HG02623 (cell line): Measurements from ENCODE around the gene TOX4.
"Not testable (repeated sequence)": the region's sequence is repeated elsewhere in the genome, so short reads cannot be mapped to it uniquely, and the experiment has no call there.

Experiments
- ATAC-seq: cut with Tn5 transposase; IDR thresholded peaks from one replicate; pipeline ENCODE4 v1.9.1; 2021; ENCODE audit warnings: moderate library complexity; ENCODE audit not compliant: unreplicated experiment

Gene TOX4

GRCh38 chr14:21476925-21477681, at the start of gene TOX4, which contains the start of gene RAB2B:
TOX4 (plus strand) TSS chr14:21477195; CDS start chr14:21477279, 84 bp downstream.
RAB2B (minus strand) TSS chr14:21476959; CDS start chr14:21476872, 87 bp downstream.
- ATAC-seq, result peak; percentile 100

GRCh38 chr14:21428930-21429329, 48.1 kb upstream of the TOX4 start:
- no peak for ATAC-seq

- ATAC-seq, result no peak
These were observed 45.9 kb upstream of the TOX4 start for GRCh38 chr14:21431126-21431525.

- no peak for ATAC-seq
These were observed 40.4 kb upstream of the TOX4 start for GRCh38 chr14:21436567-21437062.

GRCh38 chr14:21437063-21437901, 39.7 kb upstream of the TOX4 start:
- peak; percentile 97 for ATAC-seq

- no peak for ATAC-seq
These were observed 36.1 kb upstream of the TOX4 start for GRCh38 chr14:21440859-21441258.

GRCh38 chr14:21442657-21443056, 34.3 kb upstream of the TOX4 start:
- ATAC-seq, result not testable (repeated sequence)

DNA sequence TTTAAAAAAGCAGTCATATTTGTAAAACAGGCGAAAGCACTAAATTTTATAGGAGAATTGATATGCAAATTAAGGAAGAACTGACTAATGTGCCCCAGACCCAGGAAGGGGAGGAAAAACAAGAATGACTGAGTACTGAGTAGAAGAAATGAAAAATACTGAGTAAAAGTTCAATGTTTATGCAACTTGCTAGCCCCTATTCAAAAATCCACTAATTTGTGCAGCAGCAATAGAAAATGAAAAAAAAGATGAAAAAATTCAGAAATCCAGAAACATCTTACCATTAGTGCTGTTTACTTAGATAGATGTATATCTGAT, 27.1 kb upstream of the TOX4 start:
- ATAC-seq, result no peak

- ATAC-seq, result no peak
These were observed 22.0 kb upstream of the TOX4 start for GRCh38 chr14:21454843-21455544.

- ATAC-seq, result peak; percentile 16
These were observed 21.4 kb upstream of the TOX4 start for GRCh38 chr14:21455592-21455911.

DNA sequence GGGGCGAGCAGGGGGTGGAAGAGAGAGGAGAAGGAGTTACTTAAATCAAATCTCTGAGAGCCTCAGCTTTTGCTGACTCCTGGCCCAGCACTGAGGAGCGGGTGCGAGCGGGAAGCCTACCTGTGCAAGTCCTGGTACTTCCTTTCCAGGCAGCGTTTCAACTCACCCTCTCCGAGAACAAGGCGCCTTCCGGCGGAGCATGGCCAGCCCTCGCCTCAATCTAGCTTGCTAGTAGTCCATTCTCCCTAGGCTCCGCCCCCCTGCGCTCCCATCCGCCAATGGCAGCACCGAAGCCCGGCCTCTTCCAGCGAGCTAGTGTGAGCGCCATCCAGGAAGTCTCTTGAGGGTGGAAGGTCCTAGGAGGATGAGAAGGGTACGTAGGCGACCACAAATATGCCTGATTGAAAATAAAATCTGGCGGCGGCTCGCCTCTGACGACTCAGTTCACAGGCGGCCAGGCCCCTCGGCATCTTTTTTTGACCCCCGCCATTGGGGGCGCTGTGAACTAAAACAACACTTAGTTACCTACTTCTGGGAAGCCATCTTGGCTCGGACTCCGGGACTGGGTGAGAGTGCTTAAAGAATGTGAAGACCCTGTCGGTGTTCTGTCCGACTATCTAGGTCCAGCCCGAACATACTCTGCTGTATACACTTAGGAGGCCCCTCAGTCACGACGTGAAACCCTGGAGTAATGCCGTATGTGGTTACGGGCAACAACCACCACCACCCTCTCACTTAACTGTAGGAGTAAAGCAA, 20.9 kb upstream of the TOX4 start, which contains the start of gene CHD8:
CHD8 (minus strand) TSS at position 212 of the 756 bp plus-strand sequence. CDS start 24,480 bp downstream, outside the sequence.
- ATAC-seq, result peak; percentile 96

DNA sequence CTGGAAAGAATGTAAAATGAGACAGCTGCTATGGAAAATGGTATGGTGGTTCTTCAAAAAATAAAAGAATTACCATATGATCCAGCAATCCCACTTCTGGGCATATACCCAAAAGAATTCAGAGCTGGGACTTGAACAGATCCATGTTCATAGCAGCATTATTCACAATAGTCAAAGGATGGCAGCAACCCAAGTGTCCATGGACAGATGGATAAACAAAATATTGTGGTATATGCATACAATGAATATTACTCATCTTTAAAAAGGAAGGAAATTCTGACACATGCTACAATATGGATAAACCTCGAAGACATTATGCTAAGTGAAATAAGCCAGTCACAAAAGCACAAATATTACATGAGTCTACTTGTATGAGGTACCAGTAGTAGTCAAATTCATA, 9.4 kb upstream of the TOX4 start:
- no peak for ATAC-seq

- no peak for ATAC-seq
These were observed 1.1 kb upstream of the TOX4 start for GRCh38 chr14:21475767-21476522.

GRCh38 chr14:21476523-21476924, 471 bp upstream of the TOX4 start:
- ATAC-seq, result peak; percentile 21

DNA sequence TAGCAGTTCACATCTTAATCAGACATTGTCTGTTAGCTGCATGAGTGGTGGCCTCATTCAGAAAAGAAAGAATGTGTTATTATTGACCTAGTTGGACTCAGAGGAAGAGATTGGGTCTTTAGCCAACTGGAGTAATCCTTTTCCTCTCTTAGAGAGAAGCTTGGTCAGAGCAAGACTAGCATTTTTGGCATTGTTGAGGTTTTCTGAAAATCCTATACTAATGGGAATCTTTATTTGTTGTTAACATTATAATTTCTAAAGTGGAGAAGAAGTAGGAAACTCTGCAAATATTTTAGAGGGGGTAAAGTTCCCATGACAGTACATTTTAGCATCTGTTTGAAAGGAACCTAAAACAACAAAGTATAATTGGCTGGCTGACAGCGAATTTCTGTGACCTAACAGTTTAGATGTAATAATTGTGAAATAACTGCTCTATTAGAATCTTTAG, 9.7 kb downstream of the TOX4 start:
- no peak for ATAC-seq

GRCh38 chr14:21494902-21495762, 18.1 kb downstream of the TOX4 start:
- ATAC-seq, result no peak

DNA sequence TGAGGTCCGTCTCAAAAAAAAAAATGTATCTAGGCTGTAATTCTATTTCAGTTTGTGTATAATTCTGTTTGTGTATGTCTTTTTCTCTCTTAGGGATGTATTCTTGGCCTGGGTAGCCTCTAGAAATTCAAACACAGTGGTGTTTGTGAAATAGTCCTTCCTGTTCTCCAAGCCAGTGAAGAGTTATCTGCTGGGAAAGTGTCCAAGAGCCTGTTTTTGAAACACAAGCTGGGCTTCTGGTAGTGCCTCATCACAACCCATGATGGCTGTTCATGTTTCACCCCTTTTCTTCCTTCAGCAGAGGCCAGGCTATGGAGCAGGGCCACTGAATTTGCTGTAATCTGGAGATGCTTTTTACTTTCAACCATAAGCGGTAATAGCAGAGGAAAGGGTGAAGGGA, 19.5 kb downstream of the TOX4 start:
- no peak for ATAC-seq

DNA sequence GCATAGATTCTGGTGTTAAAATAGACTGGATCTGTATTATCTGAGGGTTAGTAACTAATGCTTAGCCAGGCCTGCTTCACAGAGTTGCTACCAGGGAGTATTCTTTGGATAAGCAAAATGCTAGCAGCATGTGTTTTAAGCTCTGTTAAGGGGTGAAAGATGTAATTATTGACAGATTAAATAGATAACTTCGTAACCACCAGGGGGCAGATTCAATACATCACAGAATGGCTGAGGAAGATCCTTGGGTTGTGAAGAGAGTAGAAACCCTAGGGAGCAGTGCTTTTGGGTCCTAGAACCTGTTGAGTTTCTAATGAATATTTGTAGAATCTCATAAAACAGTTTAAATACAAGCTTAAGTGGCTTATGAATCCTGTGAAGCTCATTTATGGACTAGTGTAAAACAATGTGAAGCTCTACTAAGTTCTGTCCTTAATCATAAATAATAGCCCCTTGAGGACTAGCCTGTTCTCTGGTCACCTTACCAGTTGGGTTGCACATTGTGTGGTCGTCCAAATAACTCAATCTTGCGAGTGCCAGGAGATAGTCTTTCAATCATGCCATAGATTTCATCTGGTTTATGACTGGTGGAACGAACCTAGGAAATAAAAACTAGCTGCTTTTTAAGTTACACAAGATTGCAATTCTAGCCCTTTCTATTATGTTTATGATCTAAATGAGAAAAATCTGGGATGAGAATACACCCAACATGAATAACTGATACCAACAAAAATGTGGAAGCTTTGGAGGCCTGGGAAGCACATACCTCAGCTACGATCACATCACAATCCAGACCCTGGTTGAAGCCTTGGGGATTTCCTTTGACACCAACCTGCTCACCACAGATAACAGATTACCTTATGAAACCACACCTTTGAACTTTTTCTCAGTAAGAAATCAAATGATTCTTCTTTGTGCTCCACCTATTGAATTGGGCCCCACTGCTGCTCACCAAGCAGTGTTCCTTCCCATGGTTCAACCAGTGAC, 21.8 kb downstream of the TOX4 start:
- ATAC-seq, result no peak
